ENCODE results near the gene BSDC1.
A peak's percentile ranks its signal among the peaks of the same experiment; 100 is the strongest.

DNA sequence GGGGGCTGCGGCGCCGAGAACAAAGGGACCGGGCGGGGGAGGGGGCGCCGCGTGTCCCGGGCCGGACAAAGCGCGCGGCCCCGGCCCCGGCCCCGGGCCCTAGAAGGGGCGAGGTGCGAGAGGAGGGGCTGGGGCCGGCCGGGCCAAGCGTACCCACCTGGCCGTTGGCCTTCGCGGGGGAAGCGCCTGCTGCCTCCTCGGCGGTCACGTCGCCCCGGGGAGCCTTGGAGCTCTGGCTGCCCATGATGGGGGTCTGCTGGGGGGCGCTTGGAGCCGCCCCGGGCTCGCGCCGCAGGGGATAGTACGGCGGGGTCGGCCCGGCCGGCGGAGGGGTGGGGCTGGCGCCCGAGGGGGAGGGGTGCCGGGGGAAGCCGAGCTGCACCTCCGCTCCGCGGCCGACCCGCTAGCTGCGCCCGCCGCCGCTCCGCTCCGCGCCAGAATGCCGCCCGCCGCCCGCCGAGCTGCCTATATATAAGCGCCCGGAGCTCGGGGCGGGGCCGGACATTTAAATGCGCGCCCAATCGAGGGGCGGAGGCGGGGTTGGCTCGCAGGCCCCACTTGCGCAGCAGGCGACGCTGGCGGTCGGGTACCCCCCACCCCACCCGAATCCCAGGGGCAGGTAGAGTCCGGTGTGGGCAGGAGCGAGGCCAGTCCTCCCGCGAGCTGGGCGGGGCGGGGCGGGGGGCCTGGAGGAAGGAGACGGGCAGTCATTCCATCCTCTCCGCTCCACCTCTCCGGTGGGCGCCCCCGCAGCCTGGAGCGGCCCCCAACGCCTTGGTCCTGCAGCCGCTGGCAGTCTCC, 58.3 kb downstream of the BSDC1 start, which contains the start of gene MARCKSL1:
- TF ChIP-seq POLR2A (IDR thresholded peaks at IDR 0.05) (peak in 2 of 3 donors; percentile 73 to 95), POLR2AphosphoS5 (IDR thresholded peaks at IDR 0.05) (peak; percentile 97 to 99 (median 99))
- TF ChIP-seq, protein P1, sequence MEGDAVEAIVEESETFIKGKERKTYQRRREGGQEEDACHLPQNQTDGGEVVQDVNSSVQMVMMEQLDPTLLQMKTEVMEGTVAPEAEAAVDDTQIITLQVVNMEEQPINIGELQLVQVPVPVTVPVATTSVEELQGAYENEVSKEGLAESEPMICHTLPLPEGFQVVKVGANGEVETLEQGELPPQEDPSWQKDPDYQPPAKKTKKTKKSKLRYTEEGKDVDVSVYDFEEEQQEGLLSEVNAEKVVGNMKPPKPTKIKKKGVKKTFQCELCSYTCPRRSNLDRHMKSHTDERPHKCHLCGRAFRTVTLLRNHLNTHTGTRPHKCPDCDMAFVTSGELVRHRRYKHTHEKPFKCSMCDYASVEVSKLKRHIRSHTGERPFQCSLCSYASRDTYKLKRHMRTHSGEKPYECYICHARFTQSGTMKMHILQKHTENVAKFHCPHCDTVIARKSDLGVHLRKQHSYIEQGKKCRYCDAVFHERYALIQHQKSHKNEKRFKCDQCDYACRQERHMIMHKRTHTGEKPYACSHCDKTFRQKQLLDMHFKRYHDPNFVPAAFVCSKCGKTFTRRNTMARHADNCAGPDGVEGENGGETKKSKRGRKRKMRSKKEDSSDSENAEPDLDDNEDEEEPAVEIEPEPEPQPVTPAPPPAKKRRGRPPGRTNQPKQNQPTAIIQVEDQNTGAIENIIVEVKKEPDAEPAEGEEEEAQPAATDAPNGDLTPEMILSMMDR (IDR thresholded peaks at IDR 0.05 in 8 of 11, conservative IDR thresholded peaks at IDR 0.05 in 3 of 11), result no peak
